Measurements from ENCODE around the gene GNG12. TPM values are rescaled to one million over a fixed set of nuclear protein-coding genes. Genes with fewer than 3 reads are reported as not detected.

Gene GNG12
- total and polyA plus RNA-seq, 2 donors (not counting 3 experiments of a cell fraction or from before 2014, with no cell fraction given), result 107 to 152 TPM

DNA sequence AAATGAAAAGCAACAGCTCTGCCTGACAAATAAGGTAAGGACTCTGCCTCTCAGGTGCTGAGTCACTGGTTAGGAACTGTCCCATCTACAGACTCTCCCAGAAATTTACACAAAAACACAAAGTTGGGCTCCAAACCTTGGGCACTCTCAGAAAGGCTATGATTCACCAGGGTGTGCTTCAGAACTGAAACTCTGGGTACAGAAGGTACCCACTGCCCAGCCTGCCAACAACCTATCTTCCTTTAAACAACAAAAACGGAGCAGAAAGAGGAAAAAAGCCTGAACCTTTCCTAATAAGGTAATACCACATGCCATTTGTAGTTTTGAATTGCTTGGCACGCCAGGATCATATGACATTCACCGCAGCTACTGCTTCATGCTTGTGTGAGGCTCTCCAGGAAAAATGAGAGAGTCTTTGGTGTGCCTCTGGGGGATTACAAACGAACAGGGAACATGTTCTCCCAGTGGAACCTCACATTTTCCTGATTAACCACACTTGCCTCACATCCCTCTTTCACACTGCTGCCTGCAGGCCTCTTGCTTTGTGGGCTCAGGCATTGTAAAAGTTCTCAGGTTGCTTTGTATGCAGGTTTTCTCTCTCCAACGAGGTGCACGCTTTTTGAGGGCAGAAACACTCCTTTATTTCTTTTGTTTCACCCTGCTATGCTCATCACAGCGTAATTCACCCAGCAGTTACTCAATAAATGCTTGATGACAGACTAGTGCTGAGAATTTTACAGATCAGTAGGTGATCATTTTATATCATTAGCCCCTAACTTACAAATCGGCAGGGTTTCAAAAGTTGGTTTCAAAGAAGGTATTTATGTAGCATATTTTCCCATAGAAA, 83.2 kb downstream of the GNG12 start:
- Histone ChIP-seq H3K9me1 (replicated peaks; ENCODE audit: control insufficient read depth, extremely low read depth, insufficient read depth, low read length) (no peaks in the 10 kb centered on the region), H3K9ac (replicated peaks; ENCODE audit: extremely low read depth, insufficient read depth, low read length) (peak overlapping the region; percentile 41), H4K20me1 (replicated peaks; ENCODE audit: control insufficient read depth, extremely low read depth, insufficient read depth, low read length) (no peaks in the 10 kb centered on the region), H3K36me3 (ENCODE audit: control insufficient read depth in 2 of 2, extremely low read depth in 1 of 2, insufficient read depth in 2 of 2, low read length in 2 of 2) (peaks cover 0 to 3% of the 10 kb centered on the region in 2 experiments), H3K4me2 (ENCODE audit: insufficient read depth, low read length) (peak overlapping the region; percentile 23), H3K27me3 (ENCODE audit: control insufficient read depth in 2 of 2, insufficient read depth in 2 of 2, low read length in 2 of 2) (no peaks in the 10 kb centered on the region), H2AFZ (ENCODE audit: low read depth, low read length) (no peak overlapping the region), H3K4me1 (ENCODE audit: control insufficient read depth, extremely low read depth, insufficient read depth, low read length) (peaks cover 67% of the 10 kb centered on the region), H3K27ac (ENCODE audit: insufficient read depth, low read depth, low read length) (peak overlapping the region; percentile 55), H3K9me3 (replicated peaks; ENCODE audit: control insufficient read depth, insufficient read depth, low read length) (no peaks in the 10 kb centered on the region), H3K4me3 (replicated peaks in 1 of 3; ENCODE audit: insufficient read depth in 1 of 3, low read depth in 1 of 3, low read length in 3 of 3) (no peak overlapping the region), H3K79me2 (ENCODE audit: control insufficient read depth, insufficient read depth, low read length) (peaks cover 44% of the 10 kb centered on the region)
- CTCF ChIA-PET, result interaction anchor here (1.0 to 13.8 kb wide), 7 partner anchors 10 to 222 kb away, joined by 3 to 392 read pairs (median 5); no protein-coding TSS in a partner anchor
- TSS peak; percentile 77 for BruUV-seq (replicated peaks)
- POLR2A ChIA-PET, result interaction anchor here (1.0 kb wide), 1 partner anchor 65 kb away, joined by 4 read pairs; the partner anchor contains the start of gene GADD45A
- TF ChIP-seq, protein P1, sequence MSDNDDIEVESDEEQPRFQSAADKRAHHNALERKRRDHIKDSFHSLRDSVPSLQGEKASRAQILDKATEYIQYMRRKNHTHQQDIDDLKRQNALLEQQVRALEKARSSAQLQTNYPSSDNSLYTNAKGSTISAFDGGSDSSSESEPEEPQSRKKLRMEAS (IDR thresholded peaks at IDR 0.05; ENCODE audit: insufficient read depth, insufficient read length), result peak; percentile 26
- TF ChIP-seq POLR2AphosphoS5 (IDR thresholded peaks at IDR 0.05; ENCODE audit: insufficient read depth, low read depth, low read length) (peak; percentile 15), POLR2A (IDR thresholded peaks at IDR 0.05; ENCODE audit: low read depth, low read length) (no peak)
- dilution Hi-C loops (cut with MboI; ENCODE audit: extremely low pct_ligation_motif_present, low sequenced_read_pairs), result loop anchor here (25.0 kb wide), 1 partner anchor 213 kb away; no protein-coding TSS in a partner anchor
- peak; percentile 78 for FAIRE-seq
- peak; percentile 76 for DNase-seq (ENCODE audit: low read depth, low spot score)
- intact Hi-C loops (cut with micrococcal nuclease), result no loop called here

- no peak overlapping the region for H3K4me3 ChIP-seq (replicated peaks in 1 of 3; ENCODE audit: insufficient read depth in 1 of 3, low read depth in 1 of 3, low read length in 3 of 3)
- TSS peak; percentile 59 for BruUV-seq (replicated peaks)
- H3K9ac ChIP-seq (replicated peaks; ENCODE audit: extremely low read depth, insufficient read depth, low read length), result peak overlapping the region; percentile 41
- no peaks in the 10 kb centered on the region for H4K20me1 ChIP-seq (replicated peaks; ENCODE audit: control insufficient read depth, extremely low read depth, insufficient read depth, low read length)
- peaks cover 60% of the 10 kb centered on the region for H3K4me1 ChIP-seq (ENCODE audit: control insufficient read depth, extremely low read depth, insufficient read depth, low read length)
- no peak for DNase-seq (ENCODE audit: low read depth, low spot score)
- dilution Hi-C loops (cut with MboI; ENCODE audit: extremely low pct_ligation_motif_present, low sequenced_read_pairs) (no loop called here), intact Hi-C loops (cut with micrococcal nuclease) (no loop called here)
- ChIA-PET CTCF (interaction anchor here (1.0 to 13.8 kb wide), 7 partner anchors 10 to 221 kb away, joined by 3 to 392 read pairs (median 5); no protein-coding TSS in a partner anchor), POLR2A (interaction anchor here (1.0 kb wide), 1 partner anchor 64 kb away, joined by 4 read pairs; the partner anchor contains the start of gene GADD45A)
- H3K27ac ChIP-seq (ENCODE audit: insufficient read depth, low read depth, low read length), result peak overlapping the region; percentile 55
- no peaks in the 10 kb centered on the region for H3K27me3 ChIP-seq (ENCODE audit: control insufficient read depth in 2 of 2, insufficient read depth in 2 of 2, low read length in 2 of 2)
- no peaks in the 10 kb centered on the region for H3K9me3 ChIP-seq (replicated peaks; ENCODE audit: control insufficient read depth, insufficient read depth, low read length)
- H3K36me3 ChIP-seq (ENCODE audit: control insufficient read depth in 2 of 2, extremely low read depth in 1 of 2, insufficient read depth in 2 of 2, low read length in 2 of 2), result peaks cover 0 to 3% of the 10 kb centered on the region in 2 experiments
- FAIRE-seq, result no peak
- peaks cover 44% of the 10 kb centered on the region for H3K79me2 ChIP-seq (ENCODE audit: control insufficient read depth, insufficient read depth, low read length)
- TF ChIP-seq POLR2AphosphoS5 (IDR thresholded peaks at IDR 0.05; ENCODE audit: insufficient read depth, low read depth, low read length) (no peak), POLR2A (IDR thresholded peaks at IDR 0.05; ENCODE audit: low read depth, low read length) (no peak), JUN (IDR thresholded peaks at IDR 0.05; ENCODE audit: borderline replicate concordance, insufficient read depth, insufficient read length, low read depth) (no peak), EZH2 (IDR thresholded peaks at IDR 0.05; ENCODE audit: borderline replicate concordance, low read depth, low read length, severe bottlenecking) (no peak), GATA2 (IDR thresholded peaks at IDR 0.05; ENCODE audit: insufficient read depth, insufficient read length, low read depth, low read length) (no peak), MYC (IDR thresholded peaks at IDR 0.05; ENCODE audit: low read depth, low read length) (no peak), FOS (IDR thresholded peaks at IDR 0.05; ENCODE audit: borderline replicate concordance, insufficient read depth, low read length) (no peak)
- TF ChIP-seq, protein P1 (IDR thresholded peaks at IDR 0.05; ENCODE audit: insufficient read depth, insufficient read length), result no peak
- TF ChIP-seq, protein P2, sequence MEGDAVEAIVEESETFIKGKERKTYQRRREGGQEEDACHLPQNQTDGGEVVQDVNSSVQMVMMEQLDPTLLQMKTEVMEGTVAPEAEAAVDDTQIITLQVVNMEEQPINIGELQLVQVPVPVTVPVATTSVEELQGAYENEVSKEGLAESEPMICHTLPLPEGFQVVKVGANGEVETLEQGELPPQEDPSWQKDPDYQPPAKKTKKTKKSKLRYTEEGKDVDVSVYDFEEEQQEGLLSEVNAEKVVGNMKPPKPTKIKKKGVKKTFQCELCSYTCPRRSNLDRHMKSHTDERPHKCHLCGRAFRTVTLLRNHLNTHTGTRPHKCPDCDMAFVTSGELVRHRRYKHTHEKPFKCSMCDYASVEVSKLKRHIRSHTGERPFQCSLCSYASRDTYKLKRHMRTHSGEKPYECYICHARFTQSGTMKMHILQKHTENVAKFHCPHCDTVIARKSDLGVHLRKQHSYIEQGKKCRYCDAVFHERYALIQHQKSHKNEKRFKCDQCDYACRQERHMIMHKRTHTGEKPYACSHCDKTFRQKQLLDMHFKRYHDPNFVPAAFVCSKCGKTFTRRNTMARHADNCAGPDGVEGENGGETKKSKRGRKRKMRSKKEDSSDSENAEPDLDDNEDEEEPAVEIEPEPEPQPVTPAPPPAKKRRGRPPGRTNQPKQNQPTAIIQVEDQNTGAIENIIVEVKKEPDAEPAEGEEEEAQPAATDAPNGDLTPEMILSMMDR (IDR thresholded peaks at IDR 0.05; ENCODE audit: extremely low read depth in 1 of 2, insufficient read depth in 1 of 2, low read depth in 1 of 2, low read length in 2 of 2), result no peak
- no peak overlapping the region for H2AFZ ChIP-seq (ENCODE audit: low read depth, low read length)
- H3K9me1 ChIP-seq (replicated peaks; ENCODE audit: control insufficient read depth, extremely low read depth, insufficient read depth, low read length), result no peaks in the 10 kb centered on the region
- H3K4me2 ChIP-seq (ENCODE audit: insufficient read depth, low read length), result peak overlapping the region; percentile 52
These were observed 83.9 kb downstream of the GNG12 start for GRCh38 chr1:67749263-67749843.
